KMS-11 (cell line): ENCODE measurements around the gene SELPLG.

Experiments used
- H2AFZ ChIP-seq: fragments of 200-600 bp; sonication (generic); 2 replicates; pipeline ENCODE4 v1.6.1; 2016; ENCODE audit warnings: antibody characterized with exemption, mixed run types, low read depth
- H3K27ac ChIP-seq: fragments of 200-600 bp; sonication (generic); 2 replicates; pipeline ENCODE4 v1.6.1; 2016; ENCODE audit warnings: mild to moderate bottlenecking, mixed run types
- H3K27me3 ChIP-seq: fragments of 200-600 bp; sonication (generic); 2 replicates; pipeline ENCODE4 v1.6.1; 2017; ENCODE audit warnings: mild to moderate bottlenecking, low read depth, mixed run types, moderate library complexity; ENCODE audit not compliant: insufficient read depth
- H3K36me3 ChIP-seq: fragments of 200-600 bp; sonication (generic); 2 replicates; pipeline ENCODE4 v1.6.1; 2017; ENCODE audit warnings: mild to moderate bottlenecking, mixed run types; ENCODE audit not compliant: insufficient read depth
- H3K4me1 ChIP-seq: fragments of 200-600 bp; sonication (generic); 2 replicates; pipeline ENCODE4 v1.6.1; 2016; ENCODE audit warnings: mild to moderate bottlenecking, low read depth, mixed run types; ENCODE audit not compliant: poor library complexity, severe bottlenecking
- H3K4me2 ChIP-seq: fragments of 200-600 bp; sonication (generic); 2 replicates; pipeline ENCODE4 v1.7.0; 2016; ENCODE audit warnings: mild to moderate bottlenecking, mixed run types
- H3K4me3 ChIP-seq: fragments of 200-600 bp; sonication (generic); IDR thresholded peaks from 2 replicates; pipeline ENCODE4 v1.6.1; 2017; ENCODE audit warnings: low read depth, low read length, mixed read lengths; ENCODE audit not compliant: insufficient read depth
- H3K79me2 ChIP-seq: fragments of 200-600 bp; sonication (generic); 2 replicates; pipeline ENCODE4 v1.6.1; 2016; ENCODE audit warnings: low read depth, mixed run types; ENCODE audit not compliant: insufficient read depth
- H3K9ac ChIP-seq: fragments of 200-600 bp; sonication (generic); 2 replicates; pipeline ENCODE4 v1.6.1; 2016; ENCODE audit warnings: mild to moderate bottlenecking, mixed run types
- H4K20me1 ChIP-seq: fragments of 200-600 bp; sonication (generic); 2 replicates; pipeline ENCODE4 v1.6.1; 2016; ENCODE audit warnings: mild to moderate bottlenecking, mixed run types; ENCODE audit not compliant: insufficient read depth
- TF ChIP-seq, protein P1 (sequence below): fragments of 200-600 bp; sonication (generic); conservative IDR thresholded peaks from 2 replicates; pipeline ENCODE4 v1.6.1; 2017; ENCODE audit warnings: low read depth, mild to moderate bottlenecking, antibody characterized with exemption, low read length, moderate library complexity, mixed read lengths

Gene SELPLG

DNA sequence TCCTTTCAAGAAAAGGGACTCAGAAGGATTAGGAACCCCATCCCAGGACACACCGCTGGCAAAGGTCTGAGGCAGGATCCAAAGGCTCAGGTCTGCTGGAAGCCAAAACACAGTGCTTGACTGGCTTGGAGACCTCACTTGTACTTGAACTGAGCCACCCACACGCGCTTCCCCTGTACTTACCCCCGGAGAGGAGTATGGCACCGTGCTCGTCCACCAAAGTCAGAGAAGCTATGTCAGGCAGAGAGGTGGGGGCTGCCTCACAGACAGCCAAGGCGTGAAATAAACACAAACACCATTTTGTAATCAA lies 11.1 kb upstream of the SELPLG start:
- Histone ChIP-seq H2AFZ (no peak overlapping the region), H3K27me3 (no peaks in the 10 kb centered on the region), H3K27ac (no peak overlapping the region), H3K9ac (no peak overlapping the region), H4K20me1 (no peaks in the 10 kb centered on the region), H3K4me3 (no peak overlapping the region), H3K4me1 (peaks cover 48% of the 10 kb centered on the region), H3K4me2 (no peak overlapping the region), H3K79me2 (no peaks in the 10 kb centered on the region), H3K36me3 (no peaks in the 10 kb centered on the region)
- TF ChIP-seq, protein P1, sequence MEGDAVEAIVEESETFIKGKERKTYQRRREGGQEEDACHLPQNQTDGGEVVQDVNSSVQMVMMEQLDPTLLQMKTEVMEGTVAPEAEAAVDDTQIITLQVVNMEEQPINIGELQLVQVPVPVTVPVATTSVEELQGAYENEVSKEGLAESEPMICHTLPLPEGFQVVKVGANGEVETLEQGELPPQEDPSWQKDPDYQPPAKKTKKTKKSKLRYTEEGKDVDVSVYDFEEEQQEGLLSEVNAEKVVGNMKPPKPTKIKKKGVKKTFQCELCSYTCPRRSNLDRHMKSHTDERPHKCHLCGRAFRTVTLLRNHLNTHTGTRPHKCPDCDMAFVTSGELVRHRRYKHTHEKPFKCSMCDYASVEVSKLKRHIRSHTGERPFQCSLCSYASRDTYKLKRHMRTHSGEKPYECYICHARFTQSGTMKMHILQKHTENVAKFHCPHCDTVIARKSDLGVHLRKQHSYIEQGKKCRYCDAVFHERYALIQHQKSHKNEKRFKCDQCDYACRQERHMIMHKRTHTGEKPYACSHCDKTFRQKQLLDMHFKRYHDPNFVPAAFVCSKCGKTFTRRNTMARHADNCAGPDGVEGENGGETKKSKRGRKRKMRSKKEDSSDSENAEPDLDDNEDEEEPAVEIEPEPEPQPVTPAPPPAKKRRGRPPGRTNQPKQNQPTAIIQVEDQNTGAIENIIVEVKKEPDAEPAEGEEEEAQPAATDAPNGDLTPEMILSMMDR: no peak

DNA sequence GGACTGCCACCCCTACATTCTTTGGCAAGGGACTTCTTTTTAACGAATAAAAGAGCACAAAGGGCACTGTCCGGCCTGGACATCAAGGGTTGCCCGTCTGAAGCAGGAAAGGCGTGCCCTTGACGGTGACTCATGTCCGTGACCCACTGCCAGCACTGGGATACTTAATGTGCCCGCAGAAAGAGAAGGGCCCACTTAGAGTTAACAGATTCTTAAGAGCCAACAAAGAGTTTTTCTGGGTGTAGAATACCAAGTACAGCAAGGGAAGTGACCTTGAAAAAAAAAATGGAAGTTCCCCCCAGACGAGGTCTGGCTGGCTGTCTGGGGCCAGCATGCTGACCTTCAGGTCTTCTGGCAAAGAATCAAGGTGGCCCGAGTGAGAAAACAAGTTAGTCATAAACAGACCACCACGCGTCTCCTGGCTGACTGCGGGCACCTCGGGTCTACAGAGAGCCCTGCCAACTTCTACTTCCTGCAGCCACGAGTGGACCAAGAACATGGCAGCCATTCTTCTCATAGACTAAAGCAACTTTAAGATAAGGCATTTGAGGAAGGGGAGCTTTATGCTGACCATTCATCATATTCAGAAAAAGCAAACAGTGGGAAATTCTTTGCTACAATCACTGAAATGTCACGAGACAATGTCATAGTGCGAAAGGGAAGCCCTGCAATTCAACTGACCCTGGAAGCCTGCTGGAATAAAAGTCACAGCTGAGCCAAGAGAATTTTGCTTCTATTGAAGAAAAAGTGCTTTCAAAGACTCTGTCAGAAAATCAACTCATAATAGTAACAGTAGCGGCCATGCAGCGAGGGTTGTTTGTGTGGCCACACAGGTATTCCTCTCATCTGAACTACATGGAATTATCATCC lies 10.5 kb upstream of the SELPLG start:
- Histone ChIP-seq H4K20me1 (no peaks in the 10 kb centered on the region), H3K9ac (no peak overlapping the region), H3K4me3 (no peak overlapping the region), H2AFZ (no peak overlapping the region), H3K27ac (no peak overlapping the region), H3K27me3 (no peaks in the 10 kb centered on the region), H3K4me1 (peaks cover 54% of the 10 kb centered on the region), H3K36me3 (no peaks in the 10 kb centered on the region), H3K79me2 (no peaks in the 10 kb centered on the region), H3K4me2 (no peak overlapping the region)
- TF ChIP-seq, protein P1: no peak

DNA sequence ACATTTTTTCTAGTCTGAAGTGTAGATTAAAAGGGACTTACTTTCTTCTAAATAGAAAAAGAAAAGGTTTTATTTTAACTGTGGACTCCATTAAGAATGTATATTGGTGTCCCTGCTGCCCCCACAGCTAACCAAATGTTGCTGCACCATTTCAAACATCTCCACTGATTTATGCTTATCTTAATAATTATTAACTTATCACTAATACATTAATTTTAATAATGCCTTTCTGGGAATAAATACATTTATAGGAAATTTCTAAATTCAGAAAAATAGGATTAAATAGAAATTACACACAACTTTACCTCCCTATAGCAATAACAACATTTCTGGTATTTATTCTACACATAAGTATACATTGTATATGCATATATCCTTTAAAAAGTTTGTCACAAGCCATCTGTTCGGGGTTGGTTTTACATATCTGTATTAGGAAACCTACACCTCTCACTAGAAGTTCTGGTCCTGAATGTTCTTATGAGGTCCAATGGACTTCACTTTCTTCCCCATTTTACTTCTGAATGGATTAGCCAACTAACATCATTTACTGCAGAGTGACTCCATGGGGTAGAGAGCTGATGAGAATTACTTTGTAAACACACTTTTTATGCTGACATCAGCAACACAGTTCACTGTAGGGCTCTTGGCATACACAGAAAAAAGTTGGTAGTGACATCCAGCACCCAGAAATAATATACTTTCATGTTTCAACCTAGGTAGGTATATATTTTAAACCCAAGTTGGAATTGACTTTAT lies 9.4 kb upstream of the SELPLG start:
- Histone ChIP-seq H3K4me1 (peaks cover 65% of the 10 kb centered on the region), H3K36me3 (no peaks in the 10 kb centered on the region), H3K9ac (no peak overlapping the region), H3K27ac (no peak overlapping the region), H4K20me1 (no peaks in the 10 kb centered on the region), H3K27me3 (no peaks in the 10 kb centered on the region), H3K79me2 (no peaks in the 10 kb centered on the region; the same call in 1 of the 2 replicates), H3K4me3 (no peak overlapping the region), H3K4me2 (peak overlapping the region; percentile 21; the same call in 1 of the 2 replicates), H2AFZ (no peak overlapping the region)
- TF ChIP-seq, protein P1: no peak

DNA sequence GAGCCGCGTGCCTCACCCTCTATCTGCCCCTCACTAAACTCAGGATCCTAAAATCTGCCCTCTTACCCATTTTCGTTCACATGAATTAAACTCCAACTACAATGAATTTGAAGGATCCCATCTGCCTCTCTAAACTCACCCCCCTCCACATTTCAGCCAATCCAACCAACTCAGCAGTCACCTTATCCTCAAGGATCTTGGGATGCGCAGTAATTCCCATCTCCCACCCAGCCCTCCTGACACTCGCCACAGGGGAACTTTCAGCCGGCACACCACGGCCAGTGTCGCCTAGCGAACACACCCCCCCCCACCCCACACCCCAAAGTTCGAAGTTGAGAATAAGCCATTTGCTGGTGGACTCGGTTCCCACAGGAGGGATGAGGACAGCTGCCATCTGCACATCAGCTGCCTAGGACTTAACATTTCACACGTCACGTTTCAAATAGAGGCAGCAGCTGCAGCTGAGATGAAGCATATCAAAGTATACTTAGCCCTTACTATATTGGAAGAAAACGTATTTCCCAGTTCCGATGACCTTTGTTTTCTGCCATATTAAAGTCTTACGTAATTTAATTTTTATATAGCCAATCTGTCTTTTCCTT lies 8.7 kb upstream of the SELPLG start:
- Histone ChIP-seq H2AFZ (no peak overlapping the region), H4K20me1 (no peaks in the 10 kb centered on the region), H3K4me1 (peaks cover 71% of the 10 kb centered on the region), H3K9ac (no peak overlapping the region), H3K4me3 (no peak overlapping the region), H3K79me2 (peaks cover 7% of the 10 kb centered on the region), H3K4me2 (no peak overlapping the region), H3K27me3 (no peaks in the 10 kb centered on the region), H3K36me3 (no peaks in the 10 kb centered on the region), H3K27ac (no peak overlapping the region)
- TF ChIP-seq, protein P1: no peak
